Sigmoid colon (tissue), 4 donors: ENCODE results near the gene POU5F1.

Experiments used
- CTCF ChIP-seq, 4 experiments: fragments of 450-650 bp in 3 of 4; fragments of 200-600 bp in 1 of 4; IDR thresholded peaks; one replicate each; pipeline ENCODE4 v1.5.1; 2016 to 2019; ENCODE audit warnings: antibody characterized with exemption in 4 of 4, mild to moderate bottlenecking in 3 of 4, moderate library complexity in 2 of 4
- EP300 ChIP-seq, 4 donors: sonication (generic); formaldehyde crosslinking; IDR thresholded peaks; one replicate each; pipeline ENCODE4 v1.6.1; 2017; ENCODE audit warnings: antibody characterized with exemption in 4 of 4
- POLR2A ChIP-seq, 2 donors: fragments of 450-650 bp; IDR thresholded peaks; one replicate each; pipeline ENCODE4 v1.6.1; 2016; ENCODE audit warnings: antibody characterized with exemption in 2 of 2, mild to moderate bottlenecking in 2 of 2, moderate library complexity in 2 of 2
- POLR2AphosphoS5 ChIP-seq, 4 donors: sonication (generic); formaldehyde crosslinking; IDR thresholded peaks; one replicate each; pipeline ENCODE4 v1.6.1; 2017; ENCODE audit warnings: antibody characterized with exemption in 4 of 4

- TF ChIP-seq CTCF (IDR thresholded peaks at IDR 0.05) (no peak), POLR2AphosphoS5 (IDR thresholded peaks at IDR 0.05) (peak in 1 of 4 donors; percentile 6), POLR2A (IDR thresholded peaks at IDR 0.05) (no peak), EP300 (IDR thresholded peaks at IDR 0.05) (no peak)
These were observed 15.7 kb upstream of the POU5F1 start for GRCh38 chr6:31186052-31186734.
